HFF-Myc (cell line): Measurements from ENCODE around the gene SYT8.

Source experiments
- DNase-seq: peaks from one replicate; pipeline ENCODE4 v3.0.0-alpha.2; 2011; ENCODE audit warnings: low read depth; ENCODE audit errors: extremely low read depth
- H3K4me3 ChIP-seq: replicated peaks from 2 replicates; pipeline ENCODE4 v1.5.1; 2011; ENCODE audit warnings: low read depth, mild to moderate bottlenecking, control low read depth, low read length
- CTCF ChIP-seq: IDR thresholded peaks from 2 replicates; pipeline ENCODE4 v1.5.1; 2012; ENCODE audit warnings: mild to moderate bottlenecking, low read depth, low read length, control low read depth; ENCODE audit errors: missing control alignments

The SYT8 gene

GRCh38 chr11:1862588-1863351 lies 28.0 kb downstream of the SYT8 start:
- no peak for DNase-seq
- TF ChIP-seq CTCF, result no peak
- no peak overlapping the region for H3K4me3 ChIP-seq

- DNase-seq, result peak; percentile 44
- TF ChIP-seq CTCF, result no peak
- H3K4me3 ChIP-seq, result no peak overlapping the region
These were observed 28.8 kb downstream of the SYT8 start for GRCh38 chr11:1863352-1864216.

- no peak for TF ChIP-seq CTCF
- no peak for DNase-seq
- H3K4me3 ChIP-seq, result no peak overlapping the region
These were observed 29.4 kb downstream of the SYT8 start for GRCh38 chr11:1864231-1864630.

GRCh38 chr11:1864831-1865665 lies 30.3 kb downstream of the SYT8 start:
- H3K4me3 ChIP-seq, result no peak overlapping the region
- no peak for TF ChIP-seq CTCF
- no peak for DNase-seq

- no peak for DNase-seq
- no peak overlapping the region for H3K4me3 ChIP-seq
- no peak for TF ChIP-seq CTCF
These were observed 31.4 kb downstream of the SYT8 start for GRCh38 chr11:1866226-1866625.

- no peak overlapping the region for H3K4me3 ChIP-seq
- DNase-seq, result no peak
- TF ChIP-seq CTCF, result no peak
These were observed 32.0 kb downstream of the SYT8 start for GRCh38 chr11:1866776-1867175.
